ENCODE measurements around the gene RNF212B. TPM values are rescaled to one million over a fixed set of nuclear protein-coding genes. Genes with fewer than 3 reads are reported as not detected.
A peak's percentile ranks its signal among the peaks of the same experiment; 100 is the strongest.

The RNF212B gene
- total and polyA plus RNA-seq, 2 donors (not counting 3 experiments of a cell fraction or from before 2014, with no cell fraction given) = not detected

GRCh38 chr14:23296012-23296777 lies 58.5 kb downstream of the RNF212B start:
- ChIA-PET CTCF (interaction anchor here (1.4 to 2.5 kb wide), 4 partner anchors 10 to 176 kb away, joined by 4 to 20 read pairs (median 6); partner anchors contain the start of gene HOMEZ), POLR2A (no interaction called here)
- dilution Hi-C loops (cut with MboI; ENCODE audit: extremely low pct_ligation_motif_present, low sequenced_read_pairs) (no loop called here), intact Hi-C loops (cut with micrococcal nuclease) (no loop called here)
- H3K9ac ChIP-seq (replicated peaks; ENCODE audit: extremely low read depth, insufficient read depth, low read length) = no peak overlapping the region
- no peaks in the 10 kb centered on the region for H3K9me3 ChIP-seq (replicated peaks; ENCODE audit: control insufficient read depth, insufficient read depth, low read length)
- no TSS peak for BruUV-seq (replicated peaks)
- H3K79me2 ChIP-seq (ENCODE audit: control insufficient read depth, insufficient read depth, low read length) = no peaks in the 10 kb centered on the region
- no peak overlapping the region for H3K27ac ChIP-seq (ENCODE audit: insufficient read depth, low read depth, low read length)
- H4K20me1 ChIP-seq (replicated peaks; ENCODE audit: control insufficient read depth, extremely low read depth, insufficient read depth, low read length) = no peaks in the 10 kb centered on the region
- TF ChIP-seq EZH2 (IDR thresholded peaks at IDR 0.05; ENCODE audit: borderline replicate concordance, low read depth, low read length, severe bottlenecking) (no peak), FOS (IDR thresholded peaks at IDR 0.05; ENCODE audit: borderline replicate concordance, insufficient read depth, low read length) (no peak), GATA2 (IDR thresholded peaks at IDR 0.05; ENCODE audit: insufficient read depth, insufficient read length, low read depth, low read length) (no peak), MYC (IDR thresholded peaks at IDR 0.05; ENCODE audit: low read depth, low read length) (no peak), POLR2A (IDR thresholded peaks at IDR 0.05; ENCODE audit: low read depth, low read length) (no peak), JUN (IDR thresholded peaks at IDR 0.05; ENCODE audit: borderline replicate concordance, insufficient read depth, insufficient read length, low read depth) (no peak), POLR2AphosphoS5 (IDR thresholded peaks at IDR 0.05; ENCODE audit: insufficient read depth, low read depth, low read length) (no peak)
- TF ChIP-seq, protein P1, sequence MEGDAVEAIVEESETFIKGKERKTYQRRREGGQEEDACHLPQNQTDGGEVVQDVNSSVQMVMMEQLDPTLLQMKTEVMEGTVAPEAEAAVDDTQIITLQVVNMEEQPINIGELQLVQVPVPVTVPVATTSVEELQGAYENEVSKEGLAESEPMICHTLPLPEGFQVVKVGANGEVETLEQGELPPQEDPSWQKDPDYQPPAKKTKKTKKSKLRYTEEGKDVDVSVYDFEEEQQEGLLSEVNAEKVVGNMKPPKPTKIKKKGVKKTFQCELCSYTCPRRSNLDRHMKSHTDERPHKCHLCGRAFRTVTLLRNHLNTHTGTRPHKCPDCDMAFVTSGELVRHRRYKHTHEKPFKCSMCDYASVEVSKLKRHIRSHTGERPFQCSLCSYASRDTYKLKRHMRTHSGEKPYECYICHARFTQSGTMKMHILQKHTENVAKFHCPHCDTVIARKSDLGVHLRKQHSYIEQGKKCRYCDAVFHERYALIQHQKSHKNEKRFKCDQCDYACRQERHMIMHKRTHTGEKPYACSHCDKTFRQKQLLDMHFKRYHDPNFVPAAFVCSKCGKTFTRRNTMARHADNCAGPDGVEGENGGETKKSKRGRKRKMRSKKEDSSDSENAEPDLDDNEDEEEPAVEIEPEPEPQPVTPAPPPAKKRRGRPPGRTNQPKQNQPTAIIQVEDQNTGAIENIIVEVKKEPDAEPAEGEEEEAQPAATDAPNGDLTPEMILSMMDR (IDR thresholded peaks at IDR 0.05; ENCODE audit: extremely low read depth in 1 of 2, insufficient read depth in 1 of 2, low read depth in 1 of 2, low read length in 2 of 2) = no peak
- TF ChIP-seq, protein P2, sequence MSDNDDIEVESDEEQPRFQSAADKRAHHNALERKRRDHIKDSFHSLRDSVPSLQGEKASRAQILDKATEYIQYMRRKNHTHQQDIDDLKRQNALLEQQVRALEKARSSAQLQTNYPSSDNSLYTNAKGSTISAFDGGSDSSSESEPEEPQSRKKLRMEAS (IDR thresholded peaks at IDR 0.05; ENCODE audit: insufficient read depth, insufficient read length) = no peak
- DNase-seq (ENCODE audit: low read depth, low spot score) (no peak), FAIRE-seq (peak; percentile 60)
- no peak overlapping the region for H3K4me3 ChIP-seq (replicated peaks in 1 of 3; ENCODE audit: insufficient read depth in 1 of 3, low read depth in 1 of 3, low read length in 3 of 3)
- H3K4me2 ChIP-seq (ENCODE audit: insufficient read depth, low read length) = no peak overlapping the region
- no peaks in the 10 kb centered on the region for H3K36me3 ChIP-seq (ENCODE audit: control insufficient read depth in 2 of 2, extremely low read depth in 1 of 2, insufficient read depth in 2 of 2, low read length in 2 of 2)
- H2AFZ ChIP-seq (ENCODE audit: low read depth, low read length) = no peak overlapping the region
- peaks cover 9% of the 10 kb centered on the region for H3K4me1 ChIP-seq (ENCODE audit: control insufficient read depth, extremely low read depth, insufficient read depth, low read length)
- no peaks in the 10 kb centered on the region for H3K9me1 ChIP-seq (replicated peaks; ENCODE audit: control insufficient read depth, extremely low read depth, insufficient read depth, low read length)
- H3K27me3 ChIP-seq (ENCODE audit: control insufficient read depth in 2 of 2, insufficient read depth in 2 of 2, low read length in 2 of 2) = peaks cover 6% of the 10 kb centered on the region in 2 experiments

All from endothelial cell of umbilical vein (primary cell).